Suppressor macrophage (primary cell): ENCODE data around the gene SMO.
"Not testable (repeated sequence)": the region's sequence is repeated elsewhere in the genome, so short reads cannot be mapped to it uniquely, and the experiment has no call there.

Experiments used
- DNase-seq, 4 experiments: peaks; one replicate each; pipeline ENCODE4 v3.0.0-alpha.2; 2020 to 2022

Gene SMO

DNA sequence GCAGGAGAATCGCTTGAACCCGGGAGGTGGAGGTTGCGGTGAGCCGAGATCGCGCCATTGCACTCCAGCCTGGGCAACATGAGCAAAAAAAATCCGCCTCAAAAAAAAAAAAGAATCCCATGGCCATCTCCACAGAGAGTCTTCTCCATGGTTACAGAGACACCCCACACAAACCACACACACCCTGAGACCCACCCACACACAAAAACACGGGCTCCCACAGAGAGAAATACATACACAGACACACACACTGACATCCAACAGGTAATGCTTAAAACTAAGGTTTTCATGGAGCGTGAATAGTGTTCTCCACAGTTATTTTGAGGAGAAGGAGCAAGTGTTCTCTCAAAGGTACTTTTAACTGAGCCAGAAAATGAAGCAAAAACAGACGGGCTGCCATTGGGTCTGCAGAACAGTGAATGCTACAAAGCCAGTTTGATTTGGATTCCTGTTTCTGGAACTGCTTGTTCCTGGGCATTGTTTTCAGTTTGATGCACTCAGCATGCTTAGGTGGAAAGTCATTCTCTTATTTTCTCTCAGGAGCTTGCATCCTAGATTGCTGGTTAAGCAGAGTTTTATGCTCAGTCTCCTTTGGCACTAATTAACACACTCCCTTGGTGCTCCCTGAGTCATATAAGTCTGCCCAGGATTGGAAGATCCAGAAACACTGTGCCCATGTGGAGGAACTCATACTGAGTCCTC is 51.8 kb downstream of the SMO start:
- DNase-seq, result no peak

DNA sequence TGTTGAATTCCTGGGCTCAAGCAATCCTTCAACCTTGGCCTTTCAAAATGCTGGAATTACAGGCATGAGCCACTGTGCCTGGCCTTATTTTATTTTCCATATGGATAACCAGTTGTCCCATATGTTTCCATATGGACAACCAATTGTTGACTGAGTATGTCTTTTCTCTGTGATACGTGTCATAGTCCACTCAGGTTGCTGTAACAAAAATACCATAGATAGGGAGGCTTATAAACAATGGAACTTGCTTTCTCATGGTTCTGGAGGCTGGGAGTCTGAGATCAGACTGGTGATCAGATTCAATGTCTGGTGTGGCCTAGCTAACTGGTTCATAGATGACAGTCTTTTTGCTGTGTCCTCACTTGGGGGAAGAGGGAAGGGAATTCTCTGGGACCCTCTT is 55.8 kb downstream of the SMO start:
- DNase-seq, result no peak

DNA sequence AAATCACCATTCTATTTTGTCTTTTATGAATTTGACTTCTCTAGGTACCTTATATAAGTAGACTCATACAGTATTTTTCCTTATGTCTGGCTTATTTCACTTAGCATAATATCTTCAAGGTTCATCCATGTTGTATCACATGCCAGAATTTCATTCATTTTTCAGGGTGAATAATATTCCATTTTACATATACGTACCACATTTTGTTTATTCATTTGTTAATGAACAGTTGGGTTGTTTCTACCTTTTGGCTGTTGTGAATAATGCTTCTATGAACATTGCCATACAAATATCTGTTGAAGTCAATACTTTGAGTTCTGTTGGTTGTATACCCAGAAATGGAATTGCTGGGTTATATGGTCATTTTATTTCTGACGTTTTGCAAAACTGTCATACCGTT is 57.1 kb downstream of the SMO start:
- DNase-seq, result no peak

DNA sequence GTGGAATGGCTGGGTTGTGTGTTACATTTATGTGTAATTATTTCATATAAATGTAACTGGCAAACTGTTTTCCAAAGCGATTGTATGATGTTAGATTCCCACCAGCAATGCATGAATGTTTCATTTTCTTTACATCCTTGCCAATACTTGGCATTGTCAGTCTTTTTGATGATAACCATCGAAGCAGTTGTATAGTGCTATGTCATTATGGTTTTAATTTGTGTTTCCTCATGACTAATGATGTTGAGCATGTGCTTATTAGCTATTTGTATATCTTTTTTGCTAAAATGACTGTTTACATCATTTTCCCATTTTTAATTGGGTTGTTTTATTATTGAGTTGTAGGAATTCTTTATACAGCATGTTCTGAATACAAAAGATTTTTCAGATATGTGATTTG is 58.7 kb downstream of the SMO start:
- no peak for DNase-seq

DNA sequence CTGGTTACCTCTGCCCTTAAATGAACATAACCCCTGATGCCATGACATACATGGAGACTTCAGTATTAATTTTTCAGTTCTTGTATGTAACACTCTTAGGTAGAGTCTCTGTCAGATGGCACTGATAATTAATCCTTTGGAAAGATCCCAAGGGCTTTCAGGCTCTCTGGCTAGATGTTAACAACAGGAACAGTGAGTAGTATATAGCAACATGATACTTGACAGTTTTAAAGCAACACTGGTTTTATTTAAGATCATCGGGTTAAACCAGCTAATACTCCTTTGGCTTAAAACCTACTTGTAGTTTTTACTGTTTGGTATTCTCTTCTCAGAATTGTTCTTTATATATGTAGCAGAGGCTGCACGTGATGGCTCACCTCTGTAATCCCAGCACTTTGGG is 63.7 kb downstream of the SMO start:
- DNase-seq, result no peak

DNA sequence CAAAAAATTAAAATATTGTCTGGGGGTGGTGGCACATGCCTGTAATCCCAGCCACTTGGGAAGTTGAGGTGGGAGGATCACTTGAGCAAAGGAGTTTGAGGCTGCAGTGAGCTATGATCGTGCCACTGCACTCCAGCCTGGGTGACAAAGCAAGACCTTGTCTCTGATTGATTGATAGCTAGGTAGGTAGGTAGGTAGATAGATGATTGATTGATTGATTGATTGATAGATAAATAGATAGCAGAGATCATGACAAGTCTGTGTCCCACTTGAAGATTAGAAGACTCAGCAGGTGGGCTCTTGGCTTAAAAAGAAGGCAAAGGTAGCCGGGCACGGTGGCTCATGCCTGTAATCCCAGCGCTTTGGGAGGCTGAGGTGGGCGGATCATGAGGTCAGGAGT is 64.2 kb downstream of the SMO start:
- DNase-seq, result not testable (repeated sequence)

DNA sequence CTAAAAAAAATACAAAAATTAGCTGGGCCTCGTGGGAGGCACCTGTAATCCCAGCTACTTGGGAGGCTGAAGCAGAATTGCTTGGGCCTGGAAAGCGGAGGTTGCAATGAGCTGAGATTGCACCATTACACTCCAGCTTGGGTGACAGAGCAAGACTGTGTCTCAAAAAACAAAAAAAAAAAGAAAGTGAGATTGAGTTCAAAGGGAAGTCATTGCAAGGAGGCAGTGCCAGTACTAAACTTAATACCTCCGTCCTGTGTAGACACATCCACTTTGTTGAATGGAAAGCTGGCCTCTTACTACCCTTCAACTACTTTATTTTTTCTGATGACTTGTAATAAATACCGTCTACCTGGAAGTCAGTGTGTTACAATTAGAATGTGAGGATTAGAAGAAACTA is 67.4 kb downstream of the SMO start:
- DNase-seq, result peak in 3 of 4 experiments; percentile 19 to 36 (median 34)

DNA sequence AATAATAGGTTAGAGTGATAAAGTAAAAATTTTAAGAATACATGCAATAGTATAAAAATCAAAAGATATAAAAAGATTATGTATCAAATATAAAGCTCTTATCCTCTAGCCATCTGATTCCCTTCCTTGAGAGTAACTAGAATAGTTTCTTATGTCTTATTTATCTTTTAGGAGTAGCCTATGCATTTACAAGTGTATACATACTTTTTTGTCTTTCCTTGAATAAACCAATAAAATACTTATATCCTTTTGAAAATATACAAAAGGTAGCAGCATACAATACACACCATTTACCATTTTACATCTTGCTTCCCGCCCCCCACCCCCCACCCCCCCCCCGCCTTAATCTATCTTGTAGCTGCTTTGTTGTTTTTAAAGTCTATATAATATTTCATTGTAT is 67.8 kb downstream of the SMO start:
- no peak for DNase-seq

DNA sequence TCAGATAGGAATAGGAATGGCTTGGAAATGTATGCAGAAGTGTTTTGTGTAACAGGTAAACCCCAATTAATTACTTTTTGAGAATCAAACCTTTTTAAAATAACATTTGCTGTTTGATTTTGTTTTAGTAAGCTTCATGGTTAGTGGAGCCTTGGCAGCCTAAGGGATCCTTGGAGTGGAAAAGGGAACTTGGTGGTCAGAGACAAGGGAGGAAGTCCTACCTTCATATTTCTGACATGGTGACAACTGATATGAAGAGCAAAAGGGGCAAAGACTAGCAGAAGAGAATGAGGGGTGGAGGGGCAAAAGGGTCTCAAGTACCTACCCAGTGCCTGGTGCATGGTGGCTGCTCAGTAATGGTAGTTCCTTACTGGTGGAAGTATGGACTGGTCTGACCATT is 68.7 kb downstream of the SMO start:
- DNase-seq, result peak in 3 of 4 experiments; percentile 49 to 60 (median 56)

DNA sequence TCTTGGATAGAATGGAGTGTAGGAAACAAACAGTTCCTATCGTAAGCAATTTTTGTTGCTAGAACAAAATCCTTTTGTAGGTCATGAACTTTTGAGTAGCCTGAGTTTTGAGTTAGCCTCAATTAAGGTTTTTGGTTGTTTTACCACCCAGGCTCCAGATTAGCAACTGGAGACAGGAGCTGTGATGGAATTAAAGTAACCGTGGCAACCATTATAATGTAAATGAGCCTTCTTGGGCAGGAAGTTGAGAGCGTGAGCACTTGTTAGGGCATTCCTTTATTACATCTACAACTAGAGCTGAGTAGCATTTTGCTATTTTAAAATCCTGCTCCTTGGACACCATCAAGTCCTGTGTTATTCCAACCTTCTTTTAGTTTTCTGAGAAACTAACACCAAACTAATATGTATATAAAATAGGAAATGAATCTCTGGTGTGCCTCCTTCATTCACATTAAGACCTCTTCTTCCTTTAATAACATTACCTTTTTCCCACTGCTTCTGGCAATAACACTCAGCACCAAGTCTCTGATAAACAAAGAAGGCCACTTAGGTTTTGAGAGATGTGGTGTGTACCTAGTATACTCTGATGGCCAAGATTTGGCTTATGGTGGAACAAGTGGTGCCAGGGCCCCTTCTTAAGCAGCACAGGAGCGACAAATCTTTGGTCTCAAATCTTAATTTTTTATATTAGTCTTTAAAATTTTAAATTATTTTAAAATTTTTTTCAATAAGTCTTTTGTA is 70.4 kb downstream of the SMO start:
- DNase-seq, result no peak

DNA sequence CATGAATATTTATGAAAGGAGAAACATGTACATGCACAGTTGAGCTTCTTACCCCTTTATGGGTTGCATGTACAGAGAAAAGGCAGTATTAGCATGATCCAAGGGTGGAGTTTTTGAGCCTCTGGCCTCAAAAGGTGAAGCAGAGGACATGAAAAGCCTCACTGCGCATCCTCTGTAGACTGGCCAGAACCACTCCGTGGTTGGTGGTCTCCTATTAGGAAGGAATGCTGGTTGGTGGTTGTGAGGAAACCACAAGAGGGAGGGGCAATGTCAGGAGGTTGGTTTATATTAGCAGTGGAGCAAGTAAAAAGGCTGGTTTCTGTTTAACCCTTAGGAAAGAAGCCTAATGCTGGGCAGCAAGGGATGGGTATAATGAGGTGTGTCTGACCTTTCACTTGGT is 73.9 kb downstream of the SMO start:
- no peak for DNase-seq
